Neuronal stem cell (in vitro differentiated cells): ENCODE data around the gene CC2D2B.
"Not testable (repeated sequence)": the region's sequence is repeated elsewhere in the genome, so short reads cannot be mapped to it uniquely, and the experiment has no call there.

Experiments
- DNase-seq: peaks from one replicate; pipeline ENCODE4 v3.0.0-alpha.2; 2013; ENCODE audit warnings: low spot score
- H2AFZ ChIP-seq: one replicate; pipeline ENCODE4 v1.6.1; 2013; ENCODE audit warnings: mild to moderate bottlenecking, low read length, inconsistent platforms
- H2AK5ac ChIP-seq: 2 replicates; pipeline ENCODE4 v1.6.1; 2013; ENCODE audit warnings: low read depth, mild to moderate bottlenecking, inconsistent platforms, low read length, moderate library complexity, mixed read lengths
- H2BK120ac ChIP-seq: 2 replicates; pipeline ENCODE4 v1.6.1; 2013; ENCODE audit warnings: low read depth, mild to moderate bottlenecking, inconsistent platforms, low read length, moderate library complexity, mixed read lengths
- H2BK12ac ChIP-seq: one replicate; pipeline ENCODE4 v1.6.1; 2013; ENCODE audit warnings: low read length, inconsistent platforms
- H2BK15ac ChIP-seq: 2 replicates; pipeline ENCODE4 v1.6.1; 2013; ENCODE audit warnings: mild to moderate bottlenecking, low read length, inconsistent platforms, mixed read lengths
- H2BK5ac ChIP-seq: one replicate; pipeline ENCODE4 v1.6.1; 2013; ENCODE audit warnings: inconsistent platforms, mild to moderate bottlenecking, low read length, moderate library complexity
- H3K14ac ChIP-seq: one replicate; pipeline ENCODE4 v1.6.1; 2013; ENCODE audit warnings: low read length, inconsistent platforms
- H3K18ac ChIP-seq: 2 replicates; pipeline ENCODE4 v1.6.1; 2013; ENCODE audit warnings: low read length, inconsistent platforms
- H3K23ac ChIP-seq: 2 replicates; pipeline ENCODE4 v1.6.1; 2013; ENCODE audit warnings: low read depth, mild to moderate bottlenecking, mixed read lengths, low read length, inconsistent platforms; ENCODE audit not compliant: poor library complexity
- H3K27ac ChIP-seq: replicated peaks from 3 replicates; pipeline ENCODE4 v1.5.1; 2013; ENCODE audit warnings: low read length, inconsistent platforms
- H3K27me3 ChIP-seq, 3 experiments: 2 replicates each; pipeline ENCODE4 v1.6.1; 2013; ENCODE audit warnings: low read length in 3 of 3, mild to moderate bottlenecking in 2 of 3, inconsistent platforms in 1 of 3, low read depth in 1 of 3, mixed read lengths in 1 of 3, moderate library complexity in 1 of 3; ENCODE audit not compliant: control insufficient read depth in 3 of 3, insufficient read depth in 3 of 3
- H3K36me3 ChIP-seq, 2 donors: replicated peaks in 1 of 2; 2 replicates each; pipeline ENCODE4 v1.6.1; 2013; ENCODE audit warnings: low read length in 2 of 2; ENCODE audit not compliant: control insufficient read depth in 2 of 2, insufficient read depth in 2 of 2
- H3K4ac ChIP-seq: 2 replicates; pipeline ENCODE4 v1.6.1; 2013; ENCODE audit warnings: inconsistent platforms, mild to moderate bottlenecking, low read length, moderate library complexity
- H3K4me1 ChIP-seq, 2 donors: 1 replicate in 1 of 2; 2 replicates in 1 of 2; pipeline ENCODE4 v1.6.1; 2013; ENCODE audit warnings: low read length in 2 of 2, low read depth in 1 of 2; ENCODE audit not compliant: control insufficient read depth in 2 of 2, insufficient read depth in 1 of 2
- H3K4me2 ChIP-seq: one replicate; pipeline ENCODE4 v1.6.1; 2013; ENCODE audit warnings: mild to moderate bottlenecking, low read length, inconsistent platforms; ENCODE audit not compliant: insufficient read depth, poor library complexity, severe bottlenecking
- H3K4me3 ChIP-seq, 2 donors: 2 replicates each; pipeline ENCODE4 v1.5.1; 2013; ENCODE audit warnings: low read length in 2 of 2, mild to moderate bottlenecking in 2 of 2, inconsistent platforms in 1 of 2, moderate library complexity in 1 of 2
- H3K79me1 ChIP-seq: one replicate; pipeline ENCODE4 v1.6.1; 2013; ENCODE audit warnings: low read depth, mild to moderate bottlenecking, inconsistent platforms, low read length, moderate library complexity
- H3K9ac ChIP-seq: one replicate; pipeline ENCODE4 v1.6.1; 2013; ENCODE audit warnings: mild to moderate bottlenecking, low read depth, low read length, inconsistent platforms; ENCODE audit not compliant: poor library complexity
- H3K9me3 ChIP-seq, 2 donors: replicated peaks in 1 of 2; 2 replicates each; pipeline versions ENCODE3 to v1.6.1; 2013; ENCODE audit warnings: low read length in 2 of 2, mild to moderate bottlenecking in 2 of 2, inconsistent platforms in 1 of 2, low read depth in 1 of 2, mixed read lengths in 1 of 2, moderate library complexity in 1 of 2; ENCODE audit not compliant: control insufficient read depth in 2 of 2, insufficient read depth in 1 of 2
- H4K8ac ChIP-seq: one replicate; pipeline ENCODE4 v1.6.1; 2013; ENCODE audit warnings: low read depth, mild to moderate bottlenecking, inconsistent platforms, low read length, moderate library complexity
- H4K91ac ChIP-seq: one replicate; pipeline ENCODE4 v1.6.1; 2013; ENCODE audit warnings: low read length, low read depth, mild to moderate bottlenecking, inconsistent platforms; ENCODE audit not compliant: poor library complexity
- WGBS, 2 donors: extraction: QIAGEN DNeasy Blood & Tissue Kit; methylation state at CpG; one replicate each; pipeline ENCODE4 v1.1.7; 2013; ENCODE audit warnings: missing lambda C conversion rate in 2 of 2, mixed read lengths in 1 of 2; ENCODE audit not compliant: insufficient read length in 2 of 2, insufficient replicate concordance in 1 of 2; ENCODE audit errors: extremely low coverage in 2 of 2; 5-methylcytosine and 5-hydroxymethylcytosine counted together

CC2D2B gene

DNA sequence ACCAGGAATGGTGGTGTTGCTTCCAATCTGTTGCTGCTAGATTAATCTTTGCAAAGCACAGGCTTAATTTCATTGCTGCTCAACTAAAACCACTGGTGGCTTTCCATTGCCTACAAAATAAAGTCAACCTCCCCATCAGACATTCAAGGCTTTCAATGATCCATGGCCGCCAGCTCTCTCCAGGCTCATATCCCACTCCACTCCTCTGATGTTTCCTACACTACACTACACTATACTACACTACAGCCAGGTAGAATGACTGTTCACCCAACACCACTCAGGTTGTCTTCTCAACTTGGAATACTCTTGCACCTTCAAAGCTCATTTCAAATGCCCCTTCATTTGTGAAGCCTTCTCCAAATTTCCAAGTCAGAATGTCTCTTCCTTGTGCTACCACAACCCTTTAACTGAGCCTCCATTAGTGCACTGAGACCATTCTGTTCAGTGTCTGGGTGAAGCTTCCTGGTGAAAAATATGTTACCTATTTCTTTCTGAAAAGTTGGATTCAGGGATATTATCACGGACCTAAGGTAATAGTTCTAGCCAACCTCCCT, 35.5 kb upstream of the CC2D2B start:
- Histone ChIP-seq H3K18ac (no peak overlapping the region), H3K4ac (no peak overlapping the region), H3K9ac (no peak overlapping the region), H2AK5ac (no peak overlapping the region), H3K4me3 (no peak overlapping the region), H3K9me3 (peaks cover 0 to 6% of the 10 kb centered on the region in 2 donors), H2BK12ac (no peak overlapping the region), H3K79me1 (no peaks in the 10 kb centered on the region), H3K14ac (no peak overlapping the region), H2BK15ac (no peak overlapping the region), H4K91ac (no peak overlapping the region), H2BK120ac (no peak overlapping the region), H3K27ac (no peak overlapping the region), H3K27me3 (no peaks in the 10 kb centered on the region), H3K4me2 (no peak overlapping the region), H3K23ac (no peak overlapping the region), H2AFZ (no peak overlapping the region), H2BK5ac (no peak overlapping the region), H3K36me3 (peaks cover 2 to 37% of the 10 kb centered on the region in 2 donors), H3K4me1 (no peaks in the 10 kb centered on the region), H4K8ac (no peak overlapping the region)
- WGBS, 2 donors = no CpG with 5 or more reads among the region's 2 CpGs
- DNase-seq = no peak

- H3K79me1 ChIP-seq = no peaks in the 10 kb centered on the region
- no peak overlapping the region for H4K91ac ChIP-seq
- H3K23ac ChIP-seq = no peak overlapping the region
- no peak overlapping the region for H2AFZ ChIP-seq
- H4K8ac ChIP-seq = no peak overlapping the region
- no peak overlapping the region for H3K4me2 ChIP-seq
- H3K27me3 ChIP-seq = no peaks in the 10 kb centered on the region
- H3K27ac ChIP-seq = no peak overlapping the region
- no peak overlapping the region for H2BK12ac ChIP-seq
- no peak overlapping the region for H2BK120ac ChIP-seq
- no peak overlapping the region for H2BK5ac ChIP-seq
- peaks cover 2 to 37% of the 10 kb centered on the region in 2 donors for H3K36me3 ChIP-seq
- peaks cover 0 to 6% of the 10 kb centered on the region in 2 donors for H3K9me3 ChIP-seq
- H2AK5ac ChIP-seq = no peak overlapping the region
- no peak overlapping the region for H3K14ac ChIP-seq
- no peaks in the 10 kb centered on the region for H3K4me1 ChIP-seq
- DNase-seq = no peak
- no CpG with 5 or more reads among the region's 2 CpGs for WGBS, 2 donors
- no peak overlapping the region for H3K4me3 ChIP-seq
- no peak overlapping the region for H3K18ac ChIP-seq
- no peak overlapping the region for H3K9ac ChIP-seq
- no peak overlapping the region for H3K4ac ChIP-seq
- H2BK15ac ChIP-seq = no peak overlapping the region
Observed at GRCh38 chr10:95873139-95873538, 34.6 kb upstream of the CC2D2B start.

- Histone ChIP-seq H2AK5ac (no peak overlapping the region), H3K23ac (no peak overlapping the region), H3K27ac (no peak overlapping the region), H4K8ac (no peak overlapping the region), H3K18ac (no peak overlapping the region), H3K79me1 (no peaks in the 10 kb centered on the region), H3K4me1 (no peaks in the 10 kb centered on the region), H2AFZ (no peak overlapping the region), H3K14ac (no peak overlapping the region), H3K9ac (no peak overlapping the region), H2BK15ac (no peak overlapping the region), H3K4ac (no peak overlapping the region), H2BK5ac (no peak overlapping the region), H4K91ac (no peak overlapping the region), H2BK120ac (no peak overlapping the region), H2BK12ac (no peak overlapping the region), H3K36me3 (peaks cover 2 to 37% of the 10 kb centered on the region in 2 donors), H3K27me3 (no peaks in the 10 kb centered on the region), H3K4me3 (no peak overlapping the region), H3K4me2 (no peak overlapping the region), H3K9me3 (peaks cover 0 to 6% of the 10 kb centered on the region in 2 donors)
- WGBS, 2 donors = no CpG with 5 or more reads among the region's 4 CpGs
- no peak for DNase-seq
Observed at GRCh38 chr10:95873651-95874050, 34.1 kb upstream of the CC2D2B start.

DNA sequence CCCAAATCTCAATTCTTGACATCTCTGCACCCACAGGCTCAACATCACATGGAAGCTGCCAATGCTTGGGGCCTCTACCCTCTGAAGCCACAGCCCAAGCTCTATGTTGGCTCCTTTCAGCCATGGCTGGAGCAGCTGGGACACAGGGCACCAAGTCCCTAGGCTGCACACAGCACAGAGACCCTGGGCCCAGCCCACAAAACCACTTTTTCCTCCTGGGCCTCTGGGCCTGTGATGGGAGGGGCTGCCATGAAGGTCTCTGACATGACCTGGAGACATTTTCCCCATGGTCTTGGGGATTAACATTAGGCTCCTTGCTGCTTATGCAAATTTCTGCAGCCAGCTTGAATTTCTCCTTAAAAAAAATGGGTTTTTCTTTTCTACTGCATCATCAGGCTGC, 33.0 kb upstream of the CC2D2B start:
- not testable (repeated sequence) for DNase-seq, H3K4me1 ChIP-seq, H2BK120ac ChIP-seq, H3K27me3 ChIP-seq, H4K8ac ChIP-seq, H2BK12ac ChIP-seq, H3K79me1 ChIP-seq, H2AFZ ChIP-seq, H4K91ac ChIP-seq, H3K4me2 ChIP-seq, H3K23ac ChIP-seq, H3K4me3 ChIP-seq, H3K9me3 ChIP-seq, H2AK5ac ChIP-seq, H3K27ac ChIP-seq, H2BK15ac ChIP-seq, H3K18ac ChIP-seq, H3K4ac ChIP-seq, H3K9ac ChIP-seq, H3K14ac ChIP-seq, H2BK5ac ChIP-seq
- H3K36me3 ChIP-seq = peaks cover 2 to 37% of the 10 kb centered on the region in 2 donors
